SK-N-SH (cell line): ENCODE data around the gene RPS27L.

ENCODE experiments used
- NFIC ChIP-seq: IDR thresholded peaks from 2 replicates; pipeline ENCODE4 v1.4.0; 2012; ENCODE audit warnings: borderline replicate concordance
- TF ChIP-seq, protein P1 (sequence below): IDR thresholded peaks from 2 replicates; pipeline ENCODE4 v1.4.0; 2012; ENCODE audit warnings: low read depth
- TF ChIP-seq, protein P2 (sequence below): fragments of 200-600 bp; sonication (generic); IDR thresholded peaks from 2 replicates; pipeline ENCODE4 v1.6.1; 2017; ENCODE audit warnings: antibody characterized with exemption, mild to moderate bottlenecking, moderate library complexity

- TF ChIP-seq NFIC, result no peak
- TF ChIP-seq, protein P1, sequence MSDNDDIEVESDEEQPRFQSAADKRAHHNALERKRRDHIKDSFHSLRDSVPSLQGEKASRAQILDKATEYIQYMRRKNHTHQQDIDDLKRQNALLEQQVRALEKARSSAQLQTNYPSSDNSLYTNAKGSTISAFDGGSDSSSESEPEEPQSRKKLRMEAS, result no peak
- TF ChIP-seq, protein P2, sequence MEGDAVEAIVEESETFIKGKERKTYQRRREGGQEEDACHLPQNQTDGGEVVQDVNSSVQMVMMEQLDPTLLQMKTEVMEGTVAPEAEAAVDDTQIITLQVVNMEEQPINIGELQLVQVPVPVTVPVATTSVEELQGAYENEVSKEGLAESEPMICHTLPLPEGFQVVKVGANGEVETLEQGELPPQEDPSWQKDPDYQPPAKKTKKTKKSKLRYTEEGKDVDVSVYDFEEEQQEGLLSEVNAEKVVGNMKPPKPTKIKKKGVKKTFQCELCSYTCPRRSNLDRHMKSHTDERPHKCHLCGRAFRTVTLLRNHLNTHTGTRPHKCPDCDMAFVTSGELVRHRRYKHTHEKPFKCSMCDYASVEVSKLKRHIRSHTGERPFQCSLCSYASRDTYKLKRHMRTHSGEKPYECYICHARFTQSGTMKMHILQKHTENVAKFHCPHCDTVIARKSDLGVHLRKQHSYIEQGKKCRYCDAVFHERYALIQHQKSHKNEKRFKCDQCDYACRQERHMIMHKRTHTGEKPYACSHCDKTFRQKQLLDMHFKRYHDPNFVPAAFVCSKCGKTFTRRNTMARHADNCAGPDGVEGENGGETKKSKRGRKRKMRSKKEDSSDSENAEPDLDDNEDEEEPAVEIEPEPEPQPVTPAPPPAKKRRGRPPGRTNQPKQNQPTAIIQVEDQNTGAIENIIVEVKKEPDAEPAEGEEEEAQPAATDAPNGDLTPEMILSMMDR, result no peak
Measured at GRCh38 chr15:63145426-63145825, 11.9 kb downstream of the RPS27L start.
